ENCODE data around the gene CIAO1. TPM values are rescaled to one million over a fixed set of nuclear protein-coding genes. Genes with fewer than 3 reads are reported as not detected.

Gene CIAO1
- total and polyA plus RNA-seq, 8 donors = 25.0 to 40.0 (median 29.3) TPM

DNA sequence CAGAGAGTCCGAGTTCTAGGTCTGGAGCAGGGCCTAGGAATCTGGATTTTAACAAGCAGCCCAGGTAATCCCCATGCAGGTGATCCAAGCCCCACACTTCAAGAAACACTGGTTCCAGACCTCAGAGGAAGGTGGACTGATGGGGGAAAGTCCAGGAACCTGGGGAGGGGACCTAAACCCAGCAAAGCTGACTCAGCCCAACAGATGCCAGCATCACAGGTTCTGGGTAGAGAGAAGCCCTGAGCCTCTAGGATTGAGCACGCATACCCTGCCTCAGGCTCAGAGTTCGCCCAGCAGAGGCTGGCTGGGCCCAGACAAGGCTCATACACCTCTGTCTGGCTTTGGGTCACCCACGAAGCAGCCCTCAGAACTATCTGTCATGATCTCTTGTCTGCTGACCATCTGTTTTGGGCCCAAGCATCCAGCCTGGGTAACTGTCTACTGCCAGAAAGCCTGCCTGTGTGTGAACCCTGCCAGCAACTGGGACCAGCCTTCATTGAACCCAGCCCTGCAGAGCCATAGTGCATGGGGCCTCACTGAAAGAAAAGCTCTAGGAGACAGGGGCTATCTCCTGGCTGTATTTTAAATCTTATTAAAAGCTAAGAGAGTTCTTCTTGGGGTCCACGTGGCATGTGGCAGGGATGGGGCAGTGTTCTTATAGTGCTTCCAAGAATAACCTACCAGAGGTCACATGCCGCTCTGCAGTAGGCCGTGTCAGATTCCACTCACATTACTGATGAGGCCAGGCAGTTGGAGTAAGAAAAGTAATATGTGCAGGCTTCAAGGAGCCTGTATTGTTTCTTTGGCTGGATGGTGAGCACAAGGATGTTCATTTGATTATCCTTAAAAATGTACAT, 7.6 kb upstream of the CIAO1 start:
- FAIRE-seq = no peak
- no peak for DNase-seq
- no peak overlapping the region for H3K4me3 ChIP-seq
- intact Hi-C loops (cut with DNase I) = no loop called here
- no peak for ATAC-seq
- WGBS, 2 donors = 83 to 86% methylated on average over 7 of the region's 7 CpGs
- no peaks in the 10 kb centered on the region for H3K9me3 ChIP-seq
- TF ChIP-seq, protein P1, sequence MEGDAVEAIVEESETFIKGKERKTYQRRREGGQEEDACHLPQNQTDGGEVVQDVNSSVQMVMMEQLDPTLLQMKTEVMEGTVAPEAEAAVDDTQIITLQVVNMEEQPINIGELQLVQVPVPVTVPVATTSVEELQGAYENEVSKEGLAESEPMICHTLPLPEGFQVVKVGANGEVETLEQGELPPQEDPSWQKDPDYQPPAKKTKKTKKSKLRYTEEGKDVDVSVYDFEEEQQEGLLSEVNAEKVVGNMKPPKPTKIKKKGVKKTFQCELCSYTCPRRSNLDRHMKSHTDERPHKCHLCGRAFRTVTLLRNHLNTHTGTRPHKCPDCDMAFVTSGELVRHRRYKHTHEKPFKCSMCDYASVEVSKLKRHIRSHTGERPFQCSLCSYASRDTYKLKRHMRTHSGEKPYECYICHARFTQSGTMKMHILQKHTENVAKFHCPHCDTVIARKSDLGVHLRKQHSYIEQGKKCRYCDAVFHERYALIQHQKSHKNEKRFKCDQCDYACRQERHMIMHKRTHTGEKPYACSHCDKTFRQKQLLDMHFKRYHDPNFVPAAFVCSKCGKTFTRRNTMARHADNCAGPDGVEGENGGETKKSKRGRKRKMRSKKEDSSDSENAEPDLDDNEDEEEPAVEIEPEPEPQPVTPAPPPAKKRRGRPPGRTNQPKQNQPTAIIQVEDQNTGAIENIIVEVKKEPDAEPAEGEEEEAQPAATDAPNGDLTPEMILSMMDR (IDR thresholded peaks at IDR 0.05) = no peak
- no peaks in the 10 kb centered on the region for H3K27me3 ChIP-seq
- peaks cover 31 to 45% (median 42%) of the 10 kb centered on the region in 3 donors for H3K4me1 ChIP-seq
- H3K27ac ChIP-seq = peak overlapping the region; percentile 4 to 92 (median 90)
- peaks cover 0 to 25% (median 8%) of the 10 kb centered on the region in 3 donors for H3K36me3 ChIP-seq

DNA sequence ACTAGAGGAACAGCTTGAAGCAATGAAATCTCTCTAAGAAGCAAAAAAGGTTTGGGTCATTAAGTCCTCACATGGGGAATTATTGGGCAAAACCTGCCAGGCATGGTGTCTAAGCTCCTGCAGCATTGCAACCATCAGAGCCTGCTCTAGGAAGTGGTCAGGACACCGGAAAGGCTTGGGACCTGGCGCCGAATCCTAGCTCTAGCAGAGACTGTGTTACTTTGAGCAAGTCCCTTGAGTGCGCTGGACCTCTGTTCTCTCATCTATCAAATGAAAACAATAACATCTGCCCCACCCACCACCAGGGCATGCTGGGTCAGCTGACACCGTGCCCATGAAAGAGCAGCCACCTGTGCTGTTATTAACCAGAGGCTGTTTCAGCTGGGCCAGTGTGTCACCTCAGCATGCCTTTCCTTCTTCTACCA, 6.5 kb upstream of the CIAO1 start:
- Histone ChIP-seq H3K9me3 (no peaks in the 10 kb centered on the region), H3K4me1 (peaks cover 37 to 53% (median 48%) of the 10 kb centered on the region in 3 donors), H3K36me3 (peaks cover 0 to 14% (median 2%) of the 10 kb centered on the region in 3 donors), H3K27me3 (no peaks in the 10 kb centered on the region), H3K27ac (peak overlapping the region; percentile 87 to 92 (median 91)), H3K4me3 (no peak overlapping the region)
- ATAC-seq (peak; percentile 70 to 77 (median 71)), FAIRE-seq (no peak), DNase-seq (peak in 5 of 6 donors; percentile 64 to 83 (median 79))
- intact Hi-C loops (cut with DNase I) = no loop called here
- TF ChIP-seq, protein P1 (IDR thresholded peaks at IDR 0.05) = no peak
- WGBS, 2 donors = 37 to 48% methylated on average over 5 of the region's 5 CpGs

DNA sequence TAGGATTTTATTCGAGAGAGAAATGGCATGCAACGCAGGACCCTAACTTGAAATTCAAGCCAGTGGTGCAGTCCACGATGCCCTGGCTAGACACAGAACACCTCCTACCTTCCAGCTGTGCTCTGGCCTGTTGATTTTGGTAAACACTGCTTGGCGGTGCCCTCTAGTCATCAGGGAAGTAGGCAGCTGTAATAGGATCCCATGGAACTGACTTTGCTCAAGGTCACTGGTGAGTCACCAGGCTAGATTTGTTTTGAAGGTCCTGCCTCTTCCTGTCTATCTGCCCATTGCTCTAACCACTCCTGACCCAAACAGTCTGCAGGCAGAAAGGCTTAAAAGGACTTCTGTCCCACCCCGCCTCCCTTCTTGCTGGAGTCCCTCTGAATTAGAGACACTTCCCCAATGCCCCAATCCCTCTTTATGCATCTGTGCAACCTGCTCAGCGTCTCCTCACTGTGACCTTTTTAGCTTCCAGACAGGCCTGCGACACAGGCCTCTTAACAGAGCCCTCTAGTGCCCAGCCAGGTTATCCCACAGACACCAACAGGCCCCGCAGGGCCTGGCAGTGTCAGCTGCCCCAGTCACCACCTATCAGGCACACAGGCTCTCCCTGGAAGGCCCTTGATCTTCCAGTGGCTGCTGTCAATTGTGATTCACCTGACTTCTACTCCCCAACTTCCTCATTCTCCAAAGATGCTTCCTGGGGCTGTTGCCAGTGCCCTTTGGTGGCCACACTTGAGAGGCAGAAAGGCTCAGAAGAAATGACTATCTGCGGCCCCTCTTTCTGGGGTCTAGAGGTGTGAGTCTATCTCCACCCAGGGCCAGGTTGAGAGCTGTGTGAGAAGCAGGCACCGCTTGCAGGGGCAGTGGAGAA, 5.4 kb upstream of the CIAO1 start:
- intact Hi-C loops (cut with DNase I) = loop anchor here in 2 of 3 donors (10.0 kb wide), 1 partner anchor 56 kb away; the partner anchor contains the start of gene STARD7 (in 2 of the 2)
- ATAC-seq (peak; percentile 83 to 88 (median 84)), DNase-seq (peak in 5 of 6 donors; percentile 66 to 91 (median 88)), FAIRE-seq (no peak)
- TF ChIP-seq, protein P1 (IDR thresholded peaks at IDR 0.05) = peak in 1 of 4 donors; percentile 13
- Histone ChIP-seq H3K27ac (peak overlapping the region; percentile 87 to 92 (median 91)), H3K9me3 (no peaks in the 10 kb centered on the region), H3K36me3 (peaks cover 0 to 3% (median 0%) of the 10 kb centered on the region in 3 donors), H3K4me1 (peaks cover 40 to 56% (median 50%) of the 10 kb centered on the region in 3 donors), H3K4me3 (no peak overlapping the region), H3K27me3 (no peaks in the 10 kb centered on the region)
- WGBS, 2 donors = 29 to 31% methylated on average over 10 of the region's 10 CpGs

DNA sequence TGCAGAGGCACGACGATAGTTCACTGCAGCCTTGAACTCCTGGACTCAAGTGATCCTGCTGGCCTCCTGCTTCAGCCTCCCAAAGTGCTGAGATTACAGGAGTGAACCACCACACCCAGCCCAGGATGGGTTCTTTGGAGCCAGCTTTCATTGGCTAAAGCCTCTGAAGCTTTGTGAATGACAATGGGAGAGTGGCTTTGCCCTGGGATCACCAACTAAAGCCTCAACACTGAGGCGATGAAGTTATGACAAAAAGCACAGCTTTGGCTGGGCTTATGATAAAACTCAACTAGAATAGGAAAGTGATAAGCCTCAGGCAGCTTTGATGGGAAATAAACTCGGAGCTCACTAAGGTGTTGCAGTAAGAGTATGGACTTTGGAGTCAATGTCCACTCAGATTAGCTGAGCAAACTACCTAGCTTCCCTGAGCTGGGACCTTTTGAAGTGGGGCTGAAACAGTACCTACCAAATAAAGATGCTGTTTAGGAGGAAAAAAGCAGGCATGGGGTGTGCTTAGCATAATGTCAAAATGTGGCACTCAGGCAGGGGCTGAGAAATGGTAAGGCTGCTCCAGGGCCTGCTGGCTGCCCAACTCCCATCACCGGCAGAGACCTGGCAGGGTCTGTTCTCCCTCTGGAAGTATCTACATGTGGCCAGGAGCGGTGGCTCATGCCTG, 4.6 kb upstream of the CIAO1 start:
- Histone ChIP-seq H3K9me3 (no peaks in the 10 kb centered on the region), H3K4me3 (no peak overlapping the region), H3K36me3 (no peaks in the 10 kb centered on the region), H3K27me3 (no peaks in the 10 kb centered on the region), H3K4me1 (peaks cover 40 to 56% (median 50%) of the 10 kb centered on the region in 3 donors), H3K27ac (peak overlapping the region; percentile 87 to 92 (median 91))
- DNase-seq (no peak), ATAC-seq (no peak), FAIRE-seq (no peak)
- 40 to 44% methylated on average over 6 of the region's 6 CpGs for WGBS, 2 donors
- TF ChIP-seq, protein P1 (IDR thresholded peaks at IDR 0.05) = no peak
- intact Hi-C loops (cut with DNase I) = loop anchor here in 2 of 3 donors (10.0 kb wide), 1 partner anchor 57 kb away; the partner anchor contains the start of gene STARD7 (in 2 of the 2)
